Measurements from ENCODE around the gene BFSP2.

The BFSP2 gene

DNA sequence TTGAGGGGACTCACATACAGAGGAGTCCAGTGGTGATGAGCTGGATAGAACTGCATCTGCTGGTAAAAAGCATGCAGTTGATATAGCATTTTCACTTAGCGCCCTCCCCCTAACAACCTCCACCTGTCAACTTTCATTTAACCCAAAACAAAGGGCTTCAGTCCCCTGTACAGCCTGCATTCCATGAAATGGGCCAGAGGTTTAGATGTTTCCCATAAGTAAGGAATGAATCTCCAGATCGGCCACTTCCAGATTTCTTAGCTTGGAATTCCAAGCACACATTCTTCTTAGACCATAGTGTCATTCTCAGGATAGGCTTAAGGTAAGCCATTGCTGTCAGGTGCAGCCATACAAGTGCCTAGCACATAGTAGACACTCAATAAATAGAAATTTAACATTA is 32.9 kb upstream of the BFSP2 start:
- no peak overlapping the region for H3K4me3 ChIP-seq (ENCODE audit: low read depth, low read length)
- DNase-seq (ENCODE audit: low read depth) = no peak
- TF ChIP-seq, protein P1, sequence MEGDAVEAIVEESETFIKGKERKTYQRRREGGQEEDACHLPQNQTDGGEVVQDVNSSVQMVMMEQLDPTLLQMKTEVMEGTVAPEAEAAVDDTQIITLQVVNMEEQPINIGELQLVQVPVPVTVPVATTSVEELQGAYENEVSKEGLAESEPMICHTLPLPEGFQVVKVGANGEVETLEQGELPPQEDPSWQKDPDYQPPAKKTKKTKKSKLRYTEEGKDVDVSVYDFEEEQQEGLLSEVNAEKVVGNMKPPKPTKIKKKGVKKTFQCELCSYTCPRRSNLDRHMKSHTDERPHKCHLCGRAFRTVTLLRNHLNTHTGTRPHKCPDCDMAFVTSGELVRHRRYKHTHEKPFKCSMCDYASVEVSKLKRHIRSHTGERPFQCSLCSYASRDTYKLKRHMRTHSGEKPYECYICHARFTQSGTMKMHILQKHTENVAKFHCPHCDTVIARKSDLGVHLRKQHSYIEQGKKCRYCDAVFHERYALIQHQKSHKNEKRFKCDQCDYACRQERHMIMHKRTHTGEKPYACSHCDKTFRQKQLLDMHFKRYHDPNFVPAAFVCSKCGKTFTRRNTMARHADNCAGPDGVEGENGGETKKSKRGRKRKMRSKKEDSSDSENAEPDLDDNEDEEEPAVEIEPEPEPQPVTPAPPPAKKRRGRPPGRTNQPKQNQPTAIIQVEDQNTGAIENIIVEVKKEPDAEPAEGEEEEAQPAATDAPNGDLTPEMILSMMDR (IDR thresholded peaks at IDR 0.05; ENCODE audit: control insufficient read depth, extremely low read depth, insufficient read depth) = no peak

- no peak overlapping the region for H3K4me3 ChIP-seq (ENCODE audit: low read depth, low read length)
- DNase-seq (ENCODE audit: low read depth) = no peak
- TF ChIP-seq, protein P1 (IDR thresholded peaks at IDR 0.05; ENCODE audit: control insufficient read depth, extremely low read depth, insufficient read depth) = no peak
Measured at GRCh38 chr3:133367403-133367802, 32.5 kb upstream of the BFSP2 start.

DNA sequence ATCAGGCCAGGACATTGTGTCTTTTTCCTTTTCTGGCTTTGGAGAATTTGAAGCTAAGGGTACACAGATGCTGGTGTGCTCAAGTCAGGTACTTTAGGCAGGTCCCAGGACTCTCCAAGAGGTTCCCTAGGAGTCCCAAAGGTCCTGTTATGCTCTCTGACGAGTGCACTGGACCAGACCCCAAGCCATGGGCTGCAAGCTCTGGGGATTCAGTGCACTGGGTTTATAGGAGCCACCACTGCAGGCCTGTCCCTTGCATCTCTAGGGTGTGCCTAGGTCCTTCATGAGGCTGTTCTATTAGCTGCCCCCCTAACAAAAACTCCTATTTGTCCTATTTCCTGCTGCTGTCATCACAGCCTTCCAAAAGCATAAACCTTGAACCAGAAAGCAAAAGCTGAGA is 31.9 kb upstream of the BFSP2 start:
- no peak for DNase-seq (ENCODE audit: low read depth)
- H3K4me3 ChIP-seq (ENCODE audit: low read depth, low read length) = no peak overlapping the region
- TF ChIP-seq, protein P1 (IDR thresholded peaks at IDR 0.05; ENCODE audit: control insufficient read depth, extremely low read depth, insufficient read depth) = no peak

- TF ChIP-seq, protein P1 (IDR thresholded peaks at IDR 0.05; ENCODE audit: control insufficient read depth, extremely low read depth, insufficient read depth) = no peak
- DNase-seq (ENCODE audit: low read depth) = no peak
Measured at GRCh38 chr3:133368371-133369067, 31.3 kb upstream of the BFSP2 start.

DNA sequence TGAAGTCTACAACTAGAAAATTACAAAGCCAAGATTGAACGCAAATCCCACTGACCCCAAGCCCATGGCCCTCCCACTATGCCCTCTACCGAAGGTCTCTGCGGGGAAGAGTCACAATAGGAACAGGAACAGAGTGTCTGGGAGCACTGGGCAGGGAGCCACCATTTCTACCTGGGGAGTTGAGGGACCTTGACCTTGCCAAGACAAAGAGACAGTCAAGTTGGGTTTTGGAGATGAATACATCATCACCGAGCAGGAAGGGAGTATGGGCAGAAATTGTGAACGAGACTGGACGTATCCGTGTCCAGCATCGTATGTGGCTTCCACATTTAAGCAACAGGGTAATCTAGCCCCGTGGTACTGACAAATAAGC is 30.8 kb upstream of the BFSP2 start:
- no peak overlapping the region for H3K4me3 ChIP-seq (ENCODE audit: low read depth, low read length)
- TF ChIP-seq, protein P1 (IDR thresholded peaks at IDR 0.05; ENCODE audit: control insufficient read depth, extremely low read depth, insufficient read depth) = no peak
- DNase-seq (ENCODE audit: low read depth) = no peak

More at GRCh38 chr3:133368371-133369067, 31.3 kb upstream of the BFSP2 start:
- H3K4me3 ChIP-seq (ENCODE audit: low read depth, low read length) = no peak overlapping the region

DNA sequence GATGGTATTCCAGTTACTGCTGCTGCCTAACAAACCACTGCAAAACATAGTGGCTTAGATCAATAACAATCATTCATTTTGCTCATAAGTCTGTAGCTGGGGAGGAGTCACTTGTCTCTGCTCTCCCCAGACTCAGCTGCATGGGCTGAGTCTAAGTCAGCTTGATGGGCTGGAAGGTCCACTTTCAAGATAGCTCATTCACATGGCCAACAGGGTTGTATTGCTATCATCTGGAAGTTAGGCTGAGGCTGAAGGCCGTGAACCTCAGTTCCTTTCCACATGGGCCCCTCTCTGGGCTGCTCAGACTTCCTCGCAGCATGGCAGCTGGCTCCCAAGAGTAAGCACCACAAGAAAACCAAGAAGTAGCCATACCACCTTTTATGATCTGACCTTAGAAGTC is 28.7 kb upstream of the BFSP2 start:
- no peak for DNase-seq (ENCODE audit: low read depth)
- no peak overlapping the region for H3K4me3 ChIP-seq (ENCODE audit: low read depth, low read length)
- TF ChIP-seq, protein P1 (IDR thresholded peaks at IDR 0.05; ENCODE audit: control insufficient read depth, extremely low read depth, insufficient read depth) = no peak

DNA sequence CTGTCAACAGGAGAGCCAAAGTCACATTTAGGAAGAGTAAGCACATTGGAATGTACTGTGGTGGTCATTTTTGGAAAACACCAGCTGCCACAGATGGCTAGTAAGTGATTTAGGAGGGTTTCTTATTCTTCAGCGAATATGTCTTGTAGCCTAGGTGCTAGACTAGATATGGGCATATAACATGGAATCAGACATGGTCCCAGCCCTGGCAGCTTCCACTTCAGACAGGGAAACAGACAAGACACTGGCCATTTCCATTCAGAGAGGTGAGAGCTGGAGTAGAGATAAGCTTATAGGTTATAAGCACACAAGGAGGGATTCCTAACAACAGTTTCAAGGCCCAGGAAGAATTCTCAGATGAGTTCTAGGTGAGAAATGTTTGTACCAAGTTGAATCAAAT is 28.2 kb upstream of the BFSP2 start:
- no peak overlapping the region for H3K4me3 ChIP-seq (ENCODE audit: low read depth, low read length)
- TF ChIP-seq, protein P1 (IDR thresholded peaks at IDR 0.05; ENCODE audit: control insufficient read depth, extremely low read depth, insufficient read depth) = no peak
- no peak for DNase-seq (ENCODE audit: low read depth)

Data from LNCaP clone FGC (cell line).